ENCODE measurements around the gene GLYR1. TPM values are rescaled to one million over a fixed set of nuclear protein-coding genes. Genes with fewer than 3 reads are reported as not detected.

Gene GLYR1
- total and polyA plus RNA-seq, 2 donors (not counting 3 experiments of a cell fraction or from before 2014, with no cell fraction given) = 47.9 to 107 TPM

GRCh38 chr16:4828567-4829321, 18.3 kb downstream of the GLYR1 start:
- Histone ChIP-seq H3K9me3 (replicated peaks; ENCODE audit: control insufficient read depth, insufficient read depth, low read length) (no peaks in the 10 kb centered on the region), H3K27ac (ENCODE audit: insufficient read depth, low read depth, low read length) (no peak overlapping the region), H3K9ac (replicated peaks; ENCODE audit: extremely low read depth, insufficient read depth, low read length) (no peak overlapping the region), H4K20me1 (replicated peaks; ENCODE audit: control insufficient read depth, extremely low read depth, insufficient read depth, low read length) (no peaks in the 10 kb centered on the region), H3K27me3 (ENCODE audit: control insufficient read depth in 2 of 2, insufficient read depth in 2 of 2, low read length in 2 of 2) (no peaks in the 10 kb centered on the region), H3K4me3 (replicated peaks in 1 of 3; ENCODE audit: insufficient read depth in 1 of 3, low read depth in 1 of 3, low read length in 3 of 3) (no peak overlapping the region), H2AFZ (ENCODE audit: low read depth, low read length) (no peak overlapping the region), H3K9me1 (replicated peaks; ENCODE audit: control insufficient read depth, extremely low read depth, insufficient read depth, low read length) (no peaks in the 10 kb centered on the region), H3K79me2 (ENCODE audit: control insufficient read depth, insufficient read depth, low read length) (peaks cover 5% of the 10 kb centered on the region), H3K4me1 (ENCODE audit: control insufficient read depth, extremely low read depth, insufficient read depth, low read length) (no peaks in the 10 kb centered on the region), H3K36me3 (ENCODE audit: control insufficient read depth in 2 of 2, extremely low read depth in 1 of 2, insufficient read depth in 2 of 2, low read length in 2 of 2) (peaks cover 26 to 59% of the 10 kb centered on the region in 2 experiments), H3K4me2 (ENCODE audit: insufficient read depth, low read length) (no peak overlapping the region)
- ChIA-PET CTCF (no interaction called here), POLR2A (no interaction called here)
- FAIRE-seq (no peak), DNase-seq (ENCODE audit: low read depth, low spot score) (no peak)
- intact Hi-C loops (cut with micrococcal nuclease) (no loop called here), dilution Hi-C loops (cut with MboI; ENCODE audit: extremely low pct_ligation_motif_present, low sequenced_read_pairs) (no loop called here)
- TF ChIP-seq POLR2AphosphoS5 (IDR thresholded peaks at IDR 0.05; ENCODE audit: insufficient read depth, low read depth, low read length) (no peak), GATA2 (IDR thresholded peaks at IDR 0.05; ENCODE audit: insufficient read depth, insufficient read length, low read depth, low read length) (no peak), MYC (IDR thresholded peaks at IDR 0.05; ENCODE audit: low read depth, low read length) (no peak), MAX (IDR thresholded peaks at IDR 0.05; ENCODE audit: insufficient read depth, insufficient read length) (no peak), POLR2A (IDR thresholded peaks at IDR 0.05; ENCODE audit: low read depth, low read length) (no peak), JUN (IDR thresholded peaks at IDR 0.05; ENCODE audit: borderline replicate concordance, insufficient read depth, insufficient read length, low read depth) (no peak), CTCF (IDR thresholded peaks at IDR 0.05; ENCODE audit: extremely low read depth in 1 of 2, insufficient read depth in 1 of 2, low read depth in 1 of 2, low read length in 2 of 2) (no peak), EZH2 (IDR thresholded peaks at IDR 0.05; ENCODE audit: borderline replicate concordance, low read depth, low read length, severe bottlenecking) (no peak), FOS (IDR thresholded peaks at IDR 0.05; ENCODE audit: borderline replicate concordance, insufficient read depth, low read length) (no peak)
- BruUV-seq (replicated peaks) = no TSS peak

All from endothelial cell of umbilical vein (primary cell).